CD14-positive monocyte (primary cell): ENCODE results near the gene TAF1B. TPM values are rescaled to one million over a fixed set of nuclear protein-coding genes. Genes with fewer than 3 reads are reported as not detected.

ENCODE experiments used
- DNase-seq, 3 donors: peaks; one replicate each; pipeline ENCODE4 v3.0.0-alpha.2; 2011 to 2022
- H2AFZ ChIP-seq: 2 replicates; pipeline ENCODE4 v1.6.0; 2012; ENCODE audit warnings: mild to moderate bottlenecking, low read depth, low read length, inconsistent platforms; ENCODE audit not compliant: insufficient read depth, poor library complexity, severe bottlenecking
- H3K27ac ChIP-seq, 2 donors: 1 replicate in 1 of 2; 2 replicates in 1 of 2; pipeline ENCODE4 v1.5.1; 2012 to 2013; ENCODE audit warnings: low read length in 2 of 2, control low read depth in 1 of 2, inconsistent platforms in 1 of 2, low read depth in 1 of 2, mild to moderate bottlenecking in 1 of 2
- H3K27me3 ChIP-seq, 2 donors: one replicate each; pipeline versions ENCODE4 v1.6.0 to v1.6.1; 2011 to 2013; ENCODE audit warnings: low read length in 2 of 2; ENCODE audit not compliant: control insufficient read depth in 2 of 2, insufficient read depth in 2 of 2
- H3K36me3 ChIP-seq, 2 donors: replicated peaks in 1 of 2; 1 replicate in 1 of 2; 2 replicates in 1 of 2; pipeline versions ENCODE4 v1.5.1 to v1.6.1; 2012 to 2013; ENCODE audit warnings: low read length in 2 of 2, control low read depth in 1 of 2, inconsistent platforms in 1 of 2, mild to moderate bottlenecking in 1 of 2; ENCODE audit not compliant: insufficient read depth in 2 of 2, control insufficient read depth in 1 of 2
- H3K4me1 ChIP-seq, 2 donors: 1 replicate in 1 of 2; 2 replicates in 1 of 2; pipeline versions ENCODE4 v1.5.1 to v1.6.1; 2012 to 2013; ENCODE audit warnings: low read length in 2 of 2, control low read depth in 1 of 2, inconsistent platforms in 1 of 2, mild to moderate bottlenecking in 1 of 2, moderate library complexity in 1 of 2; ENCODE audit not compliant: insufficient read depth in 2 of 2, control insufficient read depth in 1 of 2
- H3K4me2 ChIP-seq: replicated peaks from 2 replicates; pipeline ENCODE3; 2012; ENCODE audit warnings: low read length, moderate library complexity, mild to moderate bottlenecking; ENCODE audit not compliant: poor library complexity, severe bottlenecking; ENCODE audit errors: extremely low read depth
- H3K4me3 ChIP-seq, 3 experiments: fragments of 200-600 bp in 1 of 3; sonication (generic) in 1 of 3; replicated peaks in 1 of 3; 1 replicate in 2 of 3; 2 replicates in 1 of 3; pipeline ENCODE4 v1.5.1; 2011 to 2013; ENCODE audit warnings: low read length in 3 of 3, mild to moderate bottlenecking in 3 of 3, control low read depth in 2 of 3, low read depth in 2 of 3, inconsistent platforms in 1 of 3, moderate library complexity in 1 of 3
- H3K79me2 ChIP-seq: 2 replicates; pipeline ENCODE4 v1.6.0; 2012; ENCODE audit warnings: mild to moderate bottlenecking, control low read depth, inconsistent platforms, low read length, moderate library complexity; ENCODE audit not compliant: insufficient read depth
- H3K9ac ChIP-seq: 2 replicates; pipeline ENCODE4 v1.6.0; 2017; ENCODE audit warnings: low read length, mild to moderate bottlenecking; ENCODE audit not compliant: insufficient read depth, poor library complexity, severe bottlenecking
- H3K9me3 ChIP-seq, 2 donors: replicated peaks in 1 of 2; 1 replicate in 1 of 2; 2 replicates in 1 of 2; pipeline versions ENCODE4 v1.5.1 to v1.6.1; 2012 to 2013; ENCODE audit warnings: low read length in 2 of 2, control low read depth in 1 of 2; ENCODE audit not compliant: control insufficient read depth in 1 of 2, insufficient read depth in 1 of 2
- H4K20me1 ChIP-seq: 2 replicates; pipeline ENCODE4 v1.6.0; 2012; ENCODE audit warnings: mild to moderate bottlenecking, low read length, control low read depth, moderate library complexity; ENCODE audit not compliant: insufficient read depth
- H3K27ac Mint-ChIP-seq, 7 donors: one replicate each; pipeline ENCODE4 v1.8.0; 2020; ENCODE audit warnings: mild to moderate bottlenecking in 7 of 7, mixed read lengths in 7 of 7, moderate library complexity in 6 of 7, inconsistent platforms in 2 of 7
- H3K27me3 Mint-ChIP-seq, 3 donors: one replicate each; pipeline ENCODE4 v1.8.0; 2021 to 2022; ENCODE audit warnings: low read depth in 3 of 3, mild to moderate bottlenecking in 3 of 3, mixed read lengths in 3 of 3, moderate library complexity in 3 of 3, inconsistent platforms in 1 of 3
- H3K36me3 Mint-ChIP-seq, 2 donors: one replicate each; pipeline ENCODE4 v1.8.0; 2020; ENCODE audit warnings: mixed read lengths in 2 of 2, inconsistent platforms in 1 of 2, mild to moderate bottlenecking in 1 of 2
- H3K4me1 Mint-ChIP-seq: one replicate; pipeline ENCODE4 v1.8.0; 2020; ENCODE audit warnings: mild to moderate bottlenecking, mixed read lengths
- H3K4me3 Mint-ChIP-seq, 2 donors: one replicate each; pipeline ENCODE4 v1.8.0; 2020; ENCODE audit warnings: mild to moderate bottlenecking in 2 of 2, mixed read lengths in 2 of 2, moderate library complexity in 1 of 2
- H3K9me3 Mint-ChIP-seq, 7 donors: one replicate each; pipeline ENCODE4 v1.8.0; 2020 to 2022; ENCODE audit warnings: mixed read lengths in 7 of 7, mild to moderate bottlenecking in 6 of 7, moderate library complexity in 6 of 7, inconsistent platforms in 2 of 7
- WGBS: methylation state at CpG from one replicate; pipeline ENCODE4 v1.1.5; 2013; ENCODE audit warnings: missing lambda C conversion rate; ENCODE audit not compliant: insufficient coverage; 5-methylcytosine and 5-hydroxymethylcytosine counted together
- intact Hi-C, 2 donors: fragments of 100-400 bp; cut with micrococcal nuclease; formaldehyde crosslinking; loops; one replicate each; pipeline versions ENCODE4 v1.15.0 to v1.15.1; 2023
- polyA plus RNA-seq, 3 donors: library from polyadenylated mRNA; depleted of rRNA in 1 of 3; unstranded in 2 of 3; stranded (reverse) in 1 of 3; fragments of 300-500 nt in 2 of 3; fragments of >200 nt in 1 of 3; fragmentation: Illumina TruSeq in 2 of 3; gene quantifications; 1 replicate in 2 of 3; 2 replicates in 1 of 3; pipeline ENCODE4 v1.2.3, GENCODE V29; 2012 to 2021
- TF ChIP-seq, protein P1 (sequence below): fragments of 200-600 bp; IDR thresholded peaks from one replicate; pipeline ENCODE4 v1.8.0; 2022; ENCODE audit warnings: antibody characterized with exemption, mild to moderate bottlenecking

The TAF1B gene
- polyA plus RNA-seq, 3 donors, result 6.0 to 8.4 (median 7.2) TPM

GRCh38 chr2:9970200-9971044 lies 127.1 kb downstream of the TAF1B start:
- DNase-seq, result no peak
- Mint-ChIP-seq H3K27me3 (peaks cover 4 to 6% (median 6%) of the 10 kb centered on the region in 3 donors), H3K27ac (no peak overlapping the region), H3K4me3 (no peak overlapping the region), H3K36me3 (no peaks in the 10 kb centered on the region), H3K4me1 (peaks cover 4% of the 10 kb centered on the region), H3K9me3 (no peaks in the 10 kb centered on the region)
- TF ChIP-seq, protein P1, sequence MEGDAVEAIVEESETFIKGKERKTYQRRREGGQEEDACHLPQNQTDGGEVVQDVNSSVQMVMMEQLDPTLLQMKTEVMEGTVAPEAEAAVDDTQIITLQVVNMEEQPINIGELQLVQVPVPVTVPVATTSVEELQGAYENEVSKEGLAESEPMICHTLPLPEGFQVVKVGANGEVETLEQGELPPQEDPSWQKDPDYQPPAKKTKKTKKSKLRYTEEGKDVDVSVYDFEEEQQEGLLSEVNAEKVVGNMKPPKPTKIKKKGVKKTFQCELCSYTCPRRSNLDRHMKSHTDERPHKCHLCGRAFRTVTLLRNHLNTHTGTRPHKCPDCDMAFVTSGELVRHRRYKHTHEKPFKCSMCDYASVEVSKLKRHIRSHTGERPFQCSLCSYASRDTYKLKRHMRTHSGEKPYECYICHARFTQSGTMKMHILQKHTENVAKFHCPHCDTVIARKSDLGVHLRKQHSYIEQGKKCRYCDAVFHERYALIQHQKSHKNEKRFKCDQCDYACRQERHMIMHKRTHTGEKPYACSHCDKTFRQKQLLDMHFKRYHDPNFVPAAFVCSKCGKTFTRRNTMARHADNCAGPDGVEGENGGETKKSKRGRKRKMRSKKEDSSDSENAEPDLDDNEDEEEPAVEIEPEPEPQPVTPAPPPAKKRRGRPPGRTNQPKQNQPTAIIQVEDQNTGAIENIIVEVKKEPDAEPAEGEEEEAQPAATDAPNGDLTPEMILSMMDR, result no peak
- intact Hi-C loops, result no loop called here
- no peak overlapping the region for H3K4me3 ChIP-seq
- no peak overlapping the region for H3K27ac ChIP-seq
- H2AFZ ChIP-seq, result no peak overlapping the region
- H4K20me1 ChIP-seq, result no peaks in the 10 kb centered on the region
- H3K79me2 ChIP-seq, result no peaks in the 10 kb centered on the region
- no peaks in the 10 kb centered on the region for H3K27me3 ChIP-seq
- 96% methylated on average over 6 of the region's 12 CpGs for WGBS
- no peaks in the 10 kb centered on the region for H3K4me1 ChIP-seq
- H3K36me3 ChIP-seq, result no peaks in the 10 kb centered on the region
- H3K9me3 ChIP-seq, result no peaks in the 10 kb centered on the region
- H3K9ac ChIP-seq, result no peak overlapping the region
- no peak overlapping the region for H3K4me2 ChIP-seq

DNA sequence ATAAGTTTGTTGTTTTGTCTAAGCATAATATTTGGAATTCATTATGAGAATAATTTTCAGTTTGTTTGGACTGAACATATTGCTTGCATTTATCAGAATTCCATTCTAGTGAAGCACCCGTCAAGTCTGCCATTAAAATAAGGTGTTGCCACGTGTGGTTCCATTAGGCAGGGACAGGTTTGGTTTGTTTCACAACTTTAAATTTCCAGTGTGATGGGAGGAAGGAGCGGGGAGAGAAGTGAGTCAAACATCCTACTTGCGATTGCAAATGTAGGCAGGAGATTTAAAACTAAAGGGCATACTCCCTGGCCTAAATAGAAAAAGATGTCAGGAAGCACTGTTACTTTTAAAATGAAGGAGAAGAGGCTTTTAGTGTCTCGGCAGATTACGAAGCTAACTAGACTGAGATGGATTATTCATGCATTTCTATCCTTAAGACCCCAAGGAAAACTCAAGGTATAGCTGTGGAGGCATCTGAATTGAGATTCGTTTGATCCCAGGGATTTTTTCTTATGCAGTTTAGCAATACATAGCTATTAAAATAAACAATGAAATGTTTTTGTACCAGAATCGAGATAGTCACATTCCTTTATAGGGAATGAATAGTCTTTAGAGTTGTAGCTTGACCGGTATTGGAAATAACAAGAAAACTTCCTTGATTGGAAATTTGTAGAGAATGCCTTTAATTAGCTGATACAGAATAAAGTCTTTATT lies 128.0 kb downstream of the TAF1B start:
- H2AFZ ChIP-seq, result no peak overlapping the region
- no peak overlapping the region for H3K4me3 ChIP-seq
- no peaks in the 10 kb centered on the region for H3K36me3 Mint-ChIP-seq
- no peaks in the 10 kb centered on the region for H3K4me1 ChIP-seq
- TF ChIP-seq, protein P1, result no peak
- no peaks in the 10 kb centered on the region for H3K27me3 ChIP-seq
- H3K27ac Mint-ChIP-seq, result no peak overlapping the region
- WGBS, result 91% methylated on average over 4 of the region's 9 CpGs
- H3K4me3 Mint-ChIP-seq, result no peak overlapping the region
- no peaks in the 10 kb centered on the region for H3K36me3 ChIP-seq
- no peak overlapping the region for H3K4me2 ChIP-seq
- no peaks in the 10 kb centered on the region for H3K9me3 Mint-ChIP-seq
- no peaks in the 10 kb centered on the region for H4K20me1 ChIP-seq
- no peaks in the 10 kb centered on the region for H3K9me3 ChIP-seq
- DNase-seq, result no peak
- no peak overlapping the region for H3K9ac ChIP-seq
- no peaks in the 10 kb centered on the region for H3K79me2 ChIP-seq
- intact Hi-C loops, result no loop called here
- peaks cover 4 to 6% (median 4%) of the 10 kb centered on the region in 3 donors for H3K27me3 Mint-ChIP-seq
- H3K4me1 Mint-ChIP-seq, result peaks cover 6% of the 10 kb centered on the region
- H3K27ac ChIP-seq, result no peak overlapping the region
